NT2/D1 (cell line): Measurements from ENCODE around the gene CNOT2.

Experiments
- DNase-seq: peaks from one replicate; pipeline ENCODE4 v3.0.0-alpha.2; 2011; ENCODE audit warnings: low read depth, low spot score
- H3K27me3 ChIP-seq: 2 replicates; pipeline ENCODE4 v1.6.0; 2011; ENCODE audit warnings: mild to moderate bottlenecking; ENCODE audit not compliant: insufficient read length, insufficient read depth
- H3K36me3 ChIP-seq: 2 replicates; pipeline ENCODE4 v1.6.1; 2011; ENCODE audit warnings: mild to moderate bottlenecking, low read length, mixed read lengths; ENCODE audit not compliant: insufficient read depth, insufficient read length
- H3K4me1 ChIP-seq: 2 replicates; pipeline ENCODE4 v1.5.1; 2011; ENCODE audit not compliant: insufficient read depth, insufficient read length
- H3K4me3 ChIP-seq: 2 replicates; pipeline ENCODE4 v1.5.1; 2011; ENCODE audit warnings: low read depth; ENCODE audit not compliant: insufficient read length
- H3K9ac ChIP-seq: 2 replicates; pipeline ENCODE4 v1.6.0; 2011; ENCODE audit warnings: low read depth; ENCODE audit not compliant: insufficient read length
- H3K9me3 ChIP-seq: 2 replicates; pipeline ENCODE4 v1.5.1; 2011; ENCODE audit warnings: mild to moderate bottlenecking, low read length; ENCODE audit not compliant: insufficient read depth
- SUZ12 ChIP-seq: IDR thresholded peaks from 2 replicates; pipeline ENCODE4 v1.6.1; 2011; ENCODE audit not compliant: insufficient read length, insufficient read depth; ENCODE audit errors: extremely low read depth
- YY1 ChIP-seq: IDR thresholded peaks from 2 replicates; pipeline ENCODE4 v1.6.1; 2011; ENCODE audit not compliant: insufficient read length, insufficient read depth
- ZNF274 ChIP-seq: IDR thresholded peaks from 2 replicates; pipeline ENCODE4 v1.6.1; 2011; ENCODE audit warnings: mild to moderate bottlenecking, low read depth, low read length

CNOT2 gene

DNA sequence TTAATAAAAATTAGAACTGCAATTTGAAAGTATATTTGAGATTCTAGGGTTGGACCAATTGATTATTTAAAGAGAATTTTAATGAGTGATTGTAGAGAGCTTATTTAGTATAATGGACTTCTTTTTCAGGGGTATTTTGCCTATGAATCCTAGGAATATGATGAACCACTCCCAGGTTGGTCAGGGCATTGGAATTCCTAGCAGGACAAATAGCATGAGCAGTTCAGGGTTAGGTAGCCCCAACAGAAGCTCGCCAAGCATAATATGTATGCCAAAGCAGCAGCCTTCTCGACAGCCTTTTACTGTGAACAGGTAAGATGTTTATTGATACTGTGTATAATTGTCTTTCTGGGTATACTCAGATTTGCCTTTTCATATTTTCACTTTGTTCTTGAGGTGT lies 86.9 kb downstream of the CNOT2 start:
- Histone ChIP-seq H3K4me3 (no peak overlapping the region), H3K9ac (no peak overlapping the region), H3K9me3 (peaks cover 11% of the 10 kb centered on the region), H3K4me1 (no peaks in the 10 kb centered on the region), H3K27me3 (no peaks in the 10 kb centered on the region), H3K36me3 (peaks cover 21% of the 10 kb centered on the region)
- DNase-seq = no peak
- TF ChIP-seq ZNF274 = no peak
- no peak for TF ChIP-seq SUZ12
- TF ChIP-seq YY1 = no peak

DNA sequence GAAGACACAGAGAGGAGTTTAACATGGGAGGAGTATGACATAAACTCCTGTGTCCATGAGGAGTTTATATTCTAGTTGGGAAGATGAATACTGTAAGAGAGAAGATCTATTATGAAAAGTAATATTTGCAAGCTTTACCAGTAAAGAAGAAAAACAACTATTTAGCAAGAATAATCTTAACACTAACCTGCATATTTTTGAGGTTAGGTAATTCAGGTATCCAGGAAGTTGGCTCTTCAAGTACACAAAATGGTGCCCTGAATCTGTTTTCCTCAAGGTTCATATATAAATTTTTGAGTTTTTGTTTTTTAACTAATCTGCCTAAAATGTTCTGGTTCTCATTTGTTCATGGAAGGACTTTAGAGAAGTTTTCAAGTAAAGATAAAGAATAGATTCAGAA lies 89.0 kb downstream of the CNOT2 start:
- Histone ChIP-seq H3K36me3 (peaks cover 38% of the 10 kb centered on the region), H3K27me3 (no peaks in the 10 kb centered on the region), H3K9ac (no peak overlapping the region), H3K4me1 (no peaks in the 10 kb centered on the region), H3K4me3 (no peak overlapping the region), H3K9me3 (peaks cover 4% of the 10 kb centered on the region)
- TF ChIP-seq ZNF274 = no peak
- TF ChIP-seq YY1 = no peak
- no peak for TF ChIP-seq SUZ12
- DNase-seq = no peak

DNA sequence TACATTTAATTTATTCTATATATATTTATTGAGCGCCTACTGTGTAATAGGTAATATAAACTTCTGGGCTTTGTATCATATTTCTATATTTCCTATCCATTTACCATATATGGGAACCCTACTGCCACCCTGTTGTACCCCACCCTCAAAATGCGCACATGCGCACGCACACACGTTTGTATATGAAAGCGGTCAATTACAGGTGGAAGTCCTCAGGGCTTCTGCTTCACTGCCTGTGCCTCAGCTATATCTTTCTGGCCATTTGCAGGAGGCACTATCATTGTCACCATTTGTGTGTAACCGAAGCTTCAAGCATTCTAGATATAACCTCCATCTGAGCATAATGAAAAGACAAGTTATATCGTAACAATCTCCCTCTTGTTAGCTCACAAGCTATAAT lies 91.5 kb downstream of the CNOT2 start:
- Histone ChIP-seq H3K4me3 (no peak overlapping the region), H3K9ac (no peak overlapping the region), H3K4me1 (no peaks in the 10 kb centered on the region), H3K27me3 (no peaks in the 10 kb centered on the region), H3K9me3 (no peaks in the 10 kb centered on the region), H3K36me3 (peaks cover 53% of the 10 kb centered on the region)
- TF ChIP-seq YY1 (no peak), ZNF274 (no peak), SUZ12 (no peak)
- no peak for DNase-seq

DNA sequence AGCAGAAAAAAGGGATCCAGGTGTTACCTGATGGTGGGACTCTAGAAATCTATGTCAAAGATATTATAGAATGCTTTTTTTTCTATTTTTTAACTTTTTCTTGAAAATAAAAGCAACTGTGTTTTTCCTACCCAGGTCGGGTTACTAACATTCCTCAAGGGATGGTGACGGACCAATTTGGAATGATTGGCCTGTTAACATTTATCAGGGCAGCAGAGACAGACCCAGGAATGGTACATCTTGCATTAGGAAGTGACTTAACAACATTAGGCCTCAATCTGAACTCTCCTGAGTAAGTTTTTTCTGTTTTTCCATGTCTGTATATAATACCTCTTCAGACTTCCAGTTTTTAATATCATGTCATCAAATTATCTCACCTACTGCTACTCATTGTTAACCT lies 95.3 kb downstream of the CNOT2 start:
- Histone ChIP-seq H3K36me3 (peaks cover 76% of the 10 kb centered on the region), H3K9ac (no peak overlapping the region), H3K9me3 (no peaks in the 10 kb centered on the region), H3K4me3 (no peak overlapping the region), H3K27me3 (no peaks in the 10 kb centered on the region), H3K4me1 (no peaks in the 10 kb centered on the region)
- DNase-seq = no peak
- TF ChIP-seq SUZ12 = no peak
- no peak for TF ChIP-seq ZNF274
- no peak for TF ChIP-seq YY1

DNA sequence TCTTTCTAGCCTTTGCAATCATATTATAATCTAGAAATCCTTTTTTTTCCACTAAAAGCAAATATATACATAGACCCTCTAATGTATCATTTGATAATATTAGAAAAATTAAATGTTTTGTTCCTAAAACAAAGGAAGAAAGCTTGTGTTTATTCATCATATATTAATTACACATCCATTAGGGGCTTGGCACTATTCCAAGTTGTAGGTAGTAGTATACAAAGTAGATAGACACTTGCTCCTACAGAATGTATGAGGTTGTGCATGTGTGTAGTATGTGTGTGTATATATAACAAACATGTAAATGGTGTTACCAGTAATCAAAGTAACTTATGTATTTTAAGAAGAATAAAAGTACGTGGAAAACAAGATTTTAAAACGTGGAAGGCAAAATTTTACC lies 107.8 kb downstream of the CNOT2 start:
- TF ChIP-seq SUZ12 = no peak
- no peak for TF ChIP-seq YY1
- no peak for TF ChIP-seq ZNF274
- H3K4me3 ChIP-seq = no peak overlapping the region
- no peak overlapping the region for H3K9ac ChIP-seq
- DNase-seq = no peak
- peaks cover 23% of the 10 kb centered on the region for H3K36me3 ChIP-seq
- no peaks in the 10 kb centered on the region for H3K27me3 ChIP-seq
- no peaks in the 10 kb centered on the region for H3K9me3 ChIP-seq
- H3K4me1 ChIP-seq = no peaks in the 10 kb centered on the region

DNA sequence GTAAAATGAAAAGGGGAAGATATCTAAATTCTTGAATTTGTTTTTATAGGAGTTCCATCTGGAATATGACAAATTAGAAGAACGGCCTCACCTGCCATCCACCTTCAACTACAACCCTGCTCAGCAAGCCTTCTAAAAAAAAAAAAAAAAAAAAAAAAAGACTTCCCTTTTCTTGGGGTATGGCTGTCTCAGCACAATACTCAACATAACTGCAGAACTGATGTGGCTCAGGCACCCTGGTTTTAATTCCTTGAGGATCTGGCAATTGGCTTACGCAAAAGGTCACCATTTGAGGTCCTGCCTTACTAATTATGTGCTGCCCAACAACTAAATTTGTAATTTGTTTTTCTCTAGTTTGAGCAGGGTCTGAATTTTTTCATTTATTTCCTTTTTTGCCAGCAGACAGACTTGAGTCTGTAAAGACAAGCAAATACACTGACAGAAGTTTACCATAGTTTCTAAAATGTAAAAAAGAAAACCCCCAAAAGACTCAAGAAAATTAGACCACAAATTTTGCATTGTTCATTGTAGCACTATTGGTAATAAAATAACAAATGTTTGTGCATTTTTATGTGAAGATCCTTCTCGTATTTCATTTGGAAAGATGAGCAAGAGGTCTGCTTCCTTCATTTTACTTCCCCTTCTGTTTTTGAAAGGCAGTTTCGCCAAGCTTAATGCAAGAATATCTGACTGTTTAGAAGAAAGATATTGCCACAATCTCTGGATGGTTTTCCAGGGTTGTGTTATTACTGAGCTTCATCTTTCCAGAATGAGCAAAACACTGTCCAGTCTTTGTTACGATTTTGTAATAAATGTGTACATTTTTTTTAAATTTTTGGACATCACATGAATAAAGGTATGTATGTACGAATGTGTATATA lies 110.8 kb downstream of the CNOT2 start:
- Histone ChIP-seq H3K4me3 (no peak overlapping the region), H3K4me1 (no peaks in the 10 kb centered on the region), H3K27me3 (no peaks in the 10 kb centered on the region), H3K9ac (no peak overlapping the region), H3K36me3 (peaks cover 11% of the 10 kb centered on the region), H3K9me3 (no peaks in the 10 kb centered on the region)
- no peak for DNase-seq
- TF ChIP-seq SUZ12 (no peak), YY1 (no peak), ZNF274 (no peak)

DNA sequence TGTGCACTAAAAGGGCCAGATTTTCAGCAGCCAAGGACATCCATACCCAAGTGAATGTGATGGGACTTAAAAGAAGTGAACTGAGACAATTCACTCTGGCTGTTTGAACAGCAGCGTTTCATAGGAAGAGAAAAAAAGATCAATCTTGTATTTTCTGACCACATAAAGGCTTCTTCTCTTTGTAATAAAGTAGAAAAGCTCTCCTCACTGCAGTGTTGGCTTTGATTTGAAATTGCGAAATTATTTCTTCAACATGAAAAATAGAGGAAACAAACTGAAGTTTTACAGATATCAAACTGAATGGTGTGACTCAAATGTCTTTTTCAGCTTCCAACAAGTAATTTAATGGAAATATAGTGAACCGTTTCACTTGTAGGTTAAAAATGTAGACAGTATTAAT lies 111.6 kb downstream of the CNOT2 start:
- DNase-seq = no peak
- Histone ChIP-seq H3K4me3 (no peak overlapping the region), H3K4me1 (no peaks in the 10 kb centered on the region), H3K27me3 (no peaks in the 10 kb centered on the region), H3K9me3 (no peaks in the 10 kb centered on the region), H3K36me3 (peaks cover 11% of the 10 kb centered on the region), H3K9ac (no peak overlapping the region)
- no peak for TF ChIP-seq SUZ12
